Measurements from ENCODE around the gene PSME3IP1.

The PSME3IP1 gene

GRCh38 chr16:57146040-57146647, 39.7 kb downstream of the PSME3IP1 start:
- Mint-ChIP-seq H3K4me1 (peaks cover 27% of the 10 kb centered on the region), H3K27me3 (no peaks in the 10 kb centered on the region), H3K36me3 (no peaks in the 10 kb centered on the region), H3K9me3 (no peaks in the 10 kb centered on the region), H3K27ac (no peak overlapping the region), H3K4me3 (no peak overlapping the region)

GRCh38 chr16:57145046-57146021, 40.5 kb downstream of the PSME3IP1 start:
- H3K27ac Mint-ChIP-seq, result no peak overlapping the region
- H3K27me3 Mint-ChIP-seq, result no peaks in the 10 kb centered on the region
- H3K4me3 Mint-ChIP-seq, result no peak overlapping the region
- no peaks in the 10 kb centered on the region for H3K9me3 Mint-ChIP-seq
- peaks cover 33% of the 10 kb centered on the region for H3K4me1 Mint-ChIP-seq
- H3K36me3 Mint-ChIP-seq, result no peaks in the 10 kb centered on the region

GRCh38 chr16:57144027-57144426, 41.8 kb downstream of the PSME3IP1 start:
- H3K27ac Mint-ChIP-seq, result peak overlapping the region; percentile 41
- H3K4me3 Mint-ChIP-seq, result no peak overlapping the region
- H3K36me3 Mint-ChIP-seq, result no peaks in the 10 kb centered on the region
- H3K4me1 Mint-ChIP-seq, result peaks cover 42% of the 10 kb centered on the region
- no peaks in the 10 kb centered on the region for H3K27me3 Mint-ChIP-seq
- H3K9me3 Mint-ChIP-seq, result no peaks in the 10 kb centered on the region

- Mint-ChIP-seq H3K4me1 (peaks cover 43% of the 10 kb centered on the region), H3K27ac (peak overlapping the region; percentile 41), H3K4me3 (no peak overlapping the region), H3K36me3 (no peaks in the 10 kb centered on the region), H3K9me3 (no peaks in the 10 kb centered on the region), H3K27me3 (no peaks in the 10 kb centered on the region)
Measured at GRCh38 chr16:57143149-57143921, 42.5 kb downstream of the PSME3IP1 start.

- H3K4me3 Mint-ChIP-seq, result peak overlapping the region; percentile 61
- H3K27ac Mint-ChIP-seq, result peak overlapping the region; percentile 94
- no peaks in the 10 kb centered on the region for H3K27me3 Mint-ChIP-seq
- no peaks in the 10 kb centered on the region for H3K36me3 Mint-ChIP-seq
- no peaks in the 10 kb centered on the region for H3K9me3 Mint-ChIP-seq
- H3K4me1 Mint-ChIP-seq, result peaks cover 44% of the 10 kb centered on the region
Measured at GRCh38 chr16:57141822-57142631, 43.8 kb downstream of the PSME3IP1 start.

- H3K9me3 Mint-ChIP-seq, result no peaks in the 10 kb centered on the region
- no peaks in the 10 kb centered on the region for H3K36me3 Mint-ChIP-seq
- H3K4me3 Mint-ChIP-seq, result no peak overlapping the region
- H3K4me1 Mint-ChIP-seq, result peaks cover 48% of the 10 kb centered on the region
- H3K27me3 Mint-ChIP-seq, result no peaks in the 10 kb centered on the region
- peak overlapping the region; percentile 35 for H3K27ac Mint-ChIP-seq
Measured at GRCh38 chr16:57140931-57141668, 44.7 kb downstream of the PSME3IP1 start.

- Mint-ChIP-seq H3K4me3 (no peak overlapping the region), H3K9me3 (no peaks in the 10 kb centered on the region), H3K27ac (no peak overlapping the region), H3K36me3 (no peaks in the 10 kb centered on the region), H3K4me1 (peaks cover 74% of the 10 kb centered on the region), H3K27me3 (no peaks in the 10 kb centered on the region)
Measured at GRCh38 chr16:57138281-57138935, 47.4 kb downstream of the PSME3IP1 start.

GRCh38 chr16:57137566-57138273, 48.1 kb downstream of the PSME3IP1 start:
- H3K27ac Mint-ChIP-seq, result no peak overlapping the region
- no peaks in the 10 kb centered on the region for H3K9me3 Mint-ChIP-seq
- H3K27me3 Mint-ChIP-seq, result no peaks in the 10 kb centered on the region
- H3K4me3 Mint-ChIP-seq, result no peak overlapping the region
- H3K4me1 Mint-ChIP-seq, result peaks cover 78% of the 10 kb centered on the region
- no peaks in the 10 kb centered on the region for H3K36me3 Mint-ChIP-seq

GRCh38 chr16:57137043-57137442, 48.8 kb downstream of the PSME3IP1 start:
- no peak overlapping the region for H3K4me3 Mint-ChIP-seq
- H3K9me3 Mint-ChIP-seq, result no peaks in the 10 kb centered on the region

GRCh38 chr16:57134982-57135381, 50.9 kb downstream of the PSME3IP1 start:
- Mint-ChIP-seq H3K4me3 (peak overlapping the region; percentile 68), H3K27me3 (no peaks in the 10 kb centered on the region), H3K4me1 (peaks cover 81% of the 10 kb centered on the region)

More at GRCh38 chr16:57137043-57137442, 48.8 kb downstream of the PSME3IP1 start:
- H3K36me3 Mint-ChIP-seq, result no peaks in the 10 kb centered on the region
- H3K4me1 Mint-ChIP-seq, result peaks cover 77% of the 10 kb centered on the region
- H3K27ac Mint-ChIP-seq, result no peak overlapping the region
- no peaks in the 10 kb centered on the region for H3K27me3 Mint-ChIP-seq

GRCh38 chr16:57133886-57134285, 52.0 kb downstream of the PSME3IP1 start:
- H3K9me3 Mint-ChIP-seq, result no peaks in the 10 kb centered on the region
- H3K36me3 Mint-ChIP-seq, result no peaks in the 10 kb centered on the region
- no peaks in the 10 kb centered on the region for H3K27me3 Mint-ChIP-seq
- H3K27ac Mint-ChIP-seq, result peak overlapping the region; percentile 96
- H3K4me3 Mint-ChIP-seq, result no peak overlapping the region
- H3K4me1 Mint-ChIP-seq, result peaks cover 81% of the 10 kb centered on the region

More at GRCh38 chr16:57134982-57135381, 50.9 kb downstream of the PSME3IP1 start:
- no peaks in the 10 kb centered on the region for H3K36me3 Mint-ChIP-seq
- H3K27ac Mint-ChIP-seq, result peak overlapping the region; percentile 96
- no peaks in the 10 kb centered on the region for H3K9me3 Mint-ChIP-seq

GRCh38 chr16:57133031-57133430, 52.8 kb downstream of the PSME3IP1 start:
- Mint-ChIP-seq H3K36me3 (no peaks in the 10 kb centered on the region), H3K9me3 (no peaks in the 10 kb centered on the region), H3K27ac (peak overlapping the region; percentile 76), H3K4me1 (peaks cover 80% of the 10 kb centered on the region), H3K4me3 (no peak overlapping the region), H3K27me3 (no peaks in the 10 kb centered on the region)

- Mint-ChIP-seq H3K9me3 (no peaks in the 10 kb centered on the region), H3K4me1 (peaks cover 82% of the 10 kb centered on the region), H3K36me3 (no peaks in the 10 kb centered on the region), H3K27me3 (no peaks in the 10 kb centered on the region), H3K27ac (peak overlapping the region; percentile 91), H3K4me3 (no peak overlapping the region)
Measured at GRCh38 chr16:57132470-57132869, 53.4 kb downstream of the PSME3IP1 start.
